GM18951 (cell line): ENCODE measurements around the gene SPATA13.
"Not testable (repeated sequence)": the region's sequence is repeated elsewhere in the genome, so short reads cannot be mapped to it uniquely, and the experiment has no call there.

Experiments used
- POLR2A ChIP-seq: IDR thresholded peaks from 4 replicates; pipeline ENCODE4 v1.6.1; 2011; ENCODE audit warnings: mild to moderate bottlenecking; ENCODE audit not compliant: insufficient read length, insufficient read depth; ENCODE audit errors: extremely low read depth
- in situ Hi-C: fragments of 300-500 bp; cut with MboI; formaldehyde crosslinking; loops from one replicate; pipeline ENCODE4 v1.12.0; 2022; ENCODE audit warnings: low sequenced_read_pairs, mixed read lengths, inconsistent platforms; ENCODE audit not compliant: unreplicated experiment

Gene SPATA13

DNA sequence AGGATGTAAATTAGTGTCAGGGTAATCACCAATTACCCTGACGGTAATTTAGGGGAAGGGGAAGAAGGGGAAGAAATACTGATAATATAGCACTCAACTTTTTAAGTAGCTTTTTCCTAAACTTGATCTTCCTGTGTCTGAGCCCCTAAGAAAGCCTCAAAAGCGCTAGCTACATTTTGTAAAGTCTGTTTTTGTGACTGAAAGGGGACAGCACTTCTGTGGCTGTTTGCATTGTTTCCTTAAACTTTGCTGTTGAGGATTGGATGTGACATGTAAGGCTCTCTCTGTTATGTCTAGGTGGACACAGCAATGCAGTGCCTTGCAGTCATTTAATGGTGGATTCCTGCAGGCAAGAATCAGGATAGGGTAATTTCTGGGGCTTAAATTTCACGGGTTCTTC, 42.8 kb downstream of the SPATA13 start:
- TF ChIP-seq POLR2A, result no peak
- in situ Hi-C loops, result no loop called here

DNA sequence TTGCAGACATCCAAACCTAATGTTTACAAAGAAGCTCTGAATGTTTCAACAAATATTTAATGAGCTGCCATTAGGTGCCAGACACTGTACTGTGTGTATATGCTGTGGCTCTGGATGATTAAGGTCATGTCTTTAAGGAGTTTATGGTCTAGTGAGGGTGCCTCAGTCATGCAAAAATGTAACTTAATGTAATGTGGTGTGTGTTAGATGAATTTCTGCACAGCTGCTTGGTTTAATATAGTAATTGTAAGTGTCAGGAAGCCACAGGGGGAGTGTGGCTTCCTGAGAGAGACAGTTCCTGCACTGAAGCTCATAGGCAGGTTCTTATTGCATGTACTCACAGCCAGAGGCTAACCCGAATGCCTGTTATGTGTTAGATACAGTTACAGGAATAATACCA, 43.3 kb downstream of the SPATA13 start:
- TF ChIP-seq POLR2A, result no peak
- in situ Hi-C loops, result no loop called here

DNA sequence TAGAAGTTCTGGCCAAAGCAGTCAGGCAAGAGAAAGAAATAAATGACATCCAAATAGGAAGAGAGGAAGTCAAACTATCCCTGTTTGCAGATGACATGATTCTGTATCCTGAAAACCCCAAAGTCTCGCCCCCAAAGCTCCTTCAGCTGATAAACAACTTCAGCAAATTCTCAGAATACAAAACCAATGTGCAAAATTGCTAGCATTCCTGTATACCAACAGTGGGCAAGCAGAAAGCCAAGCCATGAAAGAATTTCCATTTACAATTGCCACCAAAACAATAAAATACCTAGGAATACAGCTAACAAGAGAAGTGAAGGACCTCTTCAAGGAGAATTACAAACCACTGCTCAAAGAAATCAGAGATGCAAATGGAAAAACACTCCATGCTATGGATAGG, 44.6 kb downstream of the SPATA13 start:
- in situ Hi-C loops, result not testable (repeated sequence)

DNA sequence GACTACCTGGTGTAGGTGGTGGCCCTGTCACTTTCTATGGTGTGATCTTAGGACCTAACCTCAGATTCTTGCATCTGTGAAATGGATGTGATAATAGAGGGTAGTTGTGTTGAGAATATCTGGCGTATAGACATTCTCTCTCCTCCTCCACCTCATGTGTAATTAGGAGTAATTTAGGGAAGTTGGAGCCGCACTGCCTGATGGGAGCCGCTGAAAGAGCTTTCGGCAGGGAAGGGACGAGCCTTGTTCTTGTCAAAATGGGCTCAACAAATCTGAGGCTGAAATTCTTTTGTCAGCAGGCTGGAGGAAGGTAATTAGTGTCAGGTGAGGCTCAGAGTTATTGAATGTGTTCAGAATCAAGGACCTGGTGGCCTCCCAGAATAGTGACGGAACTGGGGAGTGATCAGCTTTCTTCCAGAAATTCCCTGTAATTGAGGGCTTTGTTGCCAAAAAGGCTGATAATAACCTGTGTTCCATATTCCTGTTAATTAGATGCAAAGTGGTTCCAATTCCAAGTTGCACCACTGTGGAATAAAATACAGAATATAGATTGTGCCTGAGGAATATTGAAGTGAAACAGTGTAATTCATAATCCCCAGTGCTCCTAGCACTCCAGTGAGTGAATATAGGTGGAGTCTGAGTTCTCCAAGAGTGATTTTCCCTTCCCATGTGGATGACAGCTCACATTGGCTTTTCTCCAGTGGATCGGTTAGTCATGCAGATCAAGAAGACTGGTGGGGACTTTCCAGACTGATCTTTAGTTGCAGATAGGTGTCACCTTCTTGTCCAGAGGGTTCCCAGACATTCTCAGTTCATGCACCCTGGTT, 47.5 kb downstream of the SPATA13 start:
- in situ Hi-C loops, result no loop called here
- no peak for TF ChIP-seq POLR2A

DNA sequence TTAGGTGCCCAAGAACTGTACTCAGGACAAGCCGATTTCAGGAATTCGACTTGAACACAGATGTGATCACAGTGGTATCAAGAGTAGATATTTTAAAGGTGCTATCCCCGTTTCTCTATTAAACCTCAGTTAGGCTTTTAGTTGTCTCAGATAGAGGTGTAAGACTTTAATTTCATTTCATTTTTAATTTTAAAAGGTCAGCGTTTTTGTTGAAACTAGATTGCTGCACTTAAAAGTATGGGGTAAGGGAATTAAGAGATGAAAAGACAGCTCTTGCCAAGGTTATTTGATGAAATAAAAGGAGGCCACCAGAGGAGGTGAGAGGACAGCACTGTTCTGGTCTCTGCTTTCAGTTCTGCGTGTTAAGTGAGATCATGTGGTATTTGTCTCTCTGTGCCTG, 48.6 kb downstream of the SPATA13 start:
- TF ChIP-seq POLR2A, result no peak
- in situ Hi-C loops, result no loop called here

DNA sequence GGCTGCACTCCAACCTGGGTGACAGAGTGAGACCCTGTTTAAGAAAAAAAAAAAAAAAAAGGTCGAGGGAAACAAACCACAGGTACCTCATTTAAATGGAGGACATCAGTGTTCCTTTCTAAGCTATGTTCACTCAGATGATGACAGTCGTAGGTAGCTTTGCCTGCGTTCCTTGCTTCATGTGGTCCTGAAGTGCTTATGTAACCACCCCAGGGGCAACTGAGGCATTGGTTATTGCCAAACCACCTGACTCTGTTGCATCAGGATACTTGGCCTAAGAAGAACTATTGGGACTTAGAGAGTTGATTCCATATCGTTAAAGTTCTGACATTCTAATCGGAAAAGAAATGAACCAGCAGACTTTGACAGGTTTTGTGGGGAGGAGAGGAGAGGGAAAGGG, 51.7 kb downstream of the SPATA13 start:
- in situ Hi-C loops, result loop anchor here (10.0 kb wide), 1 partner anchor 157 kb away; no protein-coding TSS in a partner anchor
- no peak for TF ChIP-seq POLR2A

DNA sequence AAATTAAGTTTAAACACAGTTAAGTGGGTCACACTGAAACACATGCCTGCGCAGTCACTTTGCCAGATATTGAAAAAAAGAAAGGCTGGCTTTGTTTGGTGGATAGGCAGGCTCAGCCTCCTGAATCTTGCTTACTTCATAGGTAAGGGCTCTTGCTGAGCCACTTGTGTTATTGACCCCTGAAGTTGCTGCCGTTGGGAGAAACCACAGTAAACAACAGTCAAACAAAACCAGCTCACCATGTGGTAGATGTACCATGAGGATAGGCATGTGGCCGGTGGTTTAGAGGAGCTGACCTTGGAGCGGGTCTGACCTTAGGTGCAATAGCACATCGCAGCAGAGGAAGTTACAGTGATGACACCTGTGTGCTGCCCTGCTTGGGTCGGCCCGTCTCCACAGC, 52.2 kb downstream of the SPATA13 start:
- no peak for TF ChIP-seq POLR2A
- in situ Hi-C loops, result loop anchor here (10.0 kb wide), 1 partner anchor 158 kb away; no protein-coding TSS in a partner anchor

DNA sequence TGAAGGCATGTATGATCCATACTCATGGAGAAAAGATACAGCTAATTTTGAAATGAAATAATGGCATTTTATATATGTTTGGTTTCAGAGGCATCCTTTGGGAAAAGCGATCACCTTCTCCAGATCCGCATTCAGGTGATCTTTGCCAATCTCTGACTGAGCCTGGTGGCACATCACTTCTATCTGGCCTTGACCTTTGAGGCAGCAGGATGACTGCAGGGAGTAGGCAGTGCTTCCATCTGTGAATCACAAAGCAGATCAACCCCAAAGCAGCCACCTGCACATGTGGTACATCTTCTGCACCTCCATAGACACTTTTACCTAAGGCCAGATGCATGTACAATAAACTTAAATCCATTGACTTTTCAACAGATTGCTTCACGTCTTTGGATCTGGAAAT, 53.4 kb downstream of the SPATA13 start:
- in situ Hi-C loops, result loop anchor here (10.0 kb wide), 1 partner anchor 159 kb away; no protein-coding TSS in a partner anchor
- TF ChIP-seq POLR2A, result no peak

DNA sequence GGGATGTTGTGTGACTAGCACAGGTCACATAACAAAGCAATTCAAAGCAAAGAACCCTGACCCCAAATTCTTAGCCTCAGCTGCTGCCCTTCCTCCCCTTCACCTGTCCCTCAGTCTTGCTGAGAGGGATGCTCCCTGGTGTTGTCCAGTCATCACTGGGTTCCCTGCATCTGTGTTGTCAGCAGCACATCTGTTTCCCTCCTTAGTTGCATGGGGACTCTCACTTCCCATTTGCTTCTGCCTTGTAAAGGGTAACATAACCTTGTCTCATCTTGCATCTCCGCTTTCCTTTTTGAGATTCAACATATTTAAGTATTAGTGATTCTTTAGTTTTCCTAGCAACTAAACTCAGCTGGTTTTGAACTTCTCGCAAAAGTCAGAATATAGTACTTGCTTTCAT, 54.0 kb downstream of the SPATA13 start:
- TF ChIP-seq POLR2A, result no peak
- in situ Hi-C loops, result loop anchor here (10.0 kb wide), 1 partner anchor 160 kb away; no protein-coding TSS in a partner anchor

DNA sequence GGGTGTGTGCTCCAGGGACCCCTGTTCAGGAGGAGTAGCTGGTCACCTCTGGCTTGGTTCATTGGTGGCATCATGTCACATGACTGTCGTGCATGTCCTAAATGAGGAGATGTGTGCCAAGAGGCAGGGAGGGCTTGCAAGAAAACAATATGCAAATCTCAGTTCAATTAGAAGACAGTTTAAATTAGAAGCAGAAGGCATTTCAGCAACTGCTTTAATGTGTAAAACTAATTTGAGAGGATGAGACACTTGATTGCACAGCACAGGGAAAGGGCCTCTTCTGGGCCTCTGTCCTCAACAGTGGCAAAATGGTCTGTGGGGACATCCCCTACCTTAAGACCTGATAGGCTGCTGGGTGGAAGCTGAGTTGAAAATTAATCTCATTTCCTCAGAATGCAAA, 54.6 kb downstream of the SPATA13 start:
- TF ChIP-seq POLR2A, result no peak
- in situ Hi-C loops, result loop anchor here (10.0 kb wide), 1 partner anchor 160 kb away; no protein-coding TSS in a partner anchor

DNA sequence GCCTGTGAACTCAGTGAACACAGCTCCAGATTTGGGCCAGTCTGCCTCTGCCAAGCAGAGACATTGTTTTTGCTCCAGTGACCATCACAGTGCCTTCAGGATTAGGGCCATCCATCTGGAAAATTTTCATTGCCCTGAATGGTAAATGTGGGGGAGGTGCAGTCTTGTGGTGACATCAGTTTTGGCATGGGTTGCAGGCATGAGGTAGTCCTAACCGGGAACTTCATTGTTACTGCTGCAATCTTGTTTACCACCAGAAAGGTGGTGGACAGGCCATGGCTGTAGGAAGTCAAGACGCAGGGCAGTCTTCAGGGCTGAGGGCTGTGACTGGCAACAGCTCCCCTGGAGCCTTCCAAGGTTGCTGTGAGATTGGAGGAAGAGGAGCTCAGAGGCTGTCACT, 55.2 kb downstream of the SPATA13 start:
- in situ Hi-C loops, result loop anchor here (10.0 kb wide), 1 partner anchor 161 kb away; no protein-coding TSS in a partner anchor
- no peak for TF ChIP-seq POLR2A

DNA sequence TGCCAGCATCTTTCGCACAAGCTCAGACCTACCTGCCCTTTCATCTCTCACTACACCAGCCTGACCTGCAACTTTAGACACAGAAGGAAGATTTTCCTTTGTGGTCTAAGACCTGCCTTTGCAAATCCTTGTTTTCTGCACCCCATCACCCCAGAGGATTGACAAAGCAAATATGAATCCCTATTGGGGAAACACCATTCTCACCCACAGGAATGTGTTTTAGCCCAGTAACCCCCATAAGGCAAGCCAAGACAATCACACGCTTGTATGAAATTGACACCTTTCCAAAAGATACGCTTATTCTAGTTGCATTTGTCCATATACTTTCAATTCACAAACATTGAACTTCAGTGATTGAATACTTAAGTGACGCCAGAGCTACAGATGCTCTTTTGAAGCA, 55.7 kb downstream of the SPATA13 start:
- in situ Hi-C loops, result loop anchor here (10.0 kb wide), 1 partner anchor 161 kb away; no protein-coding TSS in a partner anchor
- no peak for TF ChIP-seq POLR2A

DNA sequence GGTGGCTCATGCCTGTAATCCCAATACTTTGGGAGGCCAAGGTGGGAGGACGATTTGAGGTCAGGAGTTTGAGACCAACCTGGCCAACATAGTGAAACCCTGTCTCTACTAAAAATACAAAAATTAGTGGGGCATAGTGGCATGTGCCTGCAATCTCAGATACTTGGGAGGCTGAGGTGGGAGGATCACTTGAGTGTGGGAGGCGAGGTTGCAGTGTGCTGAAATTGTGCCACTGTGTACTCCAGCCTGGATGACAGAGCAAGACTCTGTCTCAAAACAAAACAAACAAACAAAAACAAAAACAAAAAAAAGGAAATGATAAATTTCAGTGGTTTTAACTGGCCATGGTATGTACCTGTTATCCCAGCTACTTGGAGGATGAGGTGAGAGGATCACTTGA, 56.3 kb downstream of the SPATA13 start:
- in situ Hi-C loops, result loop anchor here (10.0 kb wide), 1 partner anchor 162 kb away; no protein-coding TSS in a partner anchor

DNA sequence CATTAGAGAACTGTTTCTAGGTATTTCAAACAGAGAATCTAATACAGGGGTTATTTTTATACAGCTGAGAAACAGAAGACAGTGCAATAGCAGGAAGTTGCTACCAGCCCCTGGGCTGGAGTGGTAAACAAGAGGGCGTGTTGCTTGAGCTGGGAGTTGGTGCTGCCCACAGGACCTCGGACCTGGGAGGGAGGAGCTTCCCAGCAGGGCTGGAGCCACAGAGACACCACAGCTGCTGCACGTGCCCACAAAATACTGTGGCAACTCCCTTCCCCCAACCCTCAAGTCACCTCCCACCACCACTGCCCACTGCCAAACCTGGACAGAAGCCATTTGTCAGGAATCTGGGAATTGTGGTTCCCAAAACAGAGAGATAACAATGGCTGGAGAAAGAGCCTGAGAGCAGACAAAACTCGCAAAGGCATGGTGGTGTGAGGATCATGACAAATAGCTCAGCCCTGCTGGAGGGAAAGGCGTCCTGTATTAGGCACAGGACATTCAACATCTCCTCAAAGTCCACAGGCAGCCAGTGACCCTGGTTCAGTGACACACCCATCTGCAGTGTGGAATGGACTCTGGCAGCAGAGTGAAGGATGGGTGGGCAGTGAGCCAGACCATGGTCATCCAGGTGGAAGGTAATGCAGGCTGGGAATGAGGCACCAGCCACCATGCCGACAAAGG, 57.2 kb downstream of the SPATA13 start:
- TF ChIP-seq POLR2A, result no peak
- in situ Hi-C loops, result loop anchor here (10.0 kb wide), 1 partner anchor 163 kb away; no protein-coding TSS in a partner anchor
